Stimulated activated effector memory CD8-positive, alpha-beta T cell treated with anti-CD3 and anti-CD28 coated beads, Interleukin-12 subunit alpha, Interleukin-12 subunit beta, amount 100 ng/mL, for 72 hours (primary cell): ENCODE results near the gene SLPI.

Experiments
- ATAC-seq: fragments of 150-1000 bp; cut with Tn5 transposase; 2 replicates; pipeline ENCODE4 v1.10.0; 2021
- DNase-seq, 2 donors: peaks; one replicate each; pipeline ENCODE4 v3.0.0; 2021 to 2022; ENCODE audit warnings: low spot score in 2 of 2
- H3K27ac Mint-ChIP-seq: one replicate; pipeline ENCODE4 v1.8.0; 2022; ENCODE audit warnings: mild to moderate bottlenecking, mixed read lengths
- H3K36me3 Mint-ChIP-seq: one replicate; pipeline ENCODE4 v1.8.0; 2022; ENCODE audit warnings: mild to moderate bottlenecking, mixed read lengths
- H3K4me1 Mint-ChIP-seq: one replicate; pipeline ENCODE4 v1.8.0; 2022; ENCODE audit warnings: mixed read lengths
- H3K4me3 Mint-ChIP-seq: one replicate; pipeline ENCODE4 v1.8.0; 2022; ENCODE audit warnings: mild to moderate bottlenecking, mixed read lengths
- H3K9me3 Mint-ChIP-seq: one replicate; pipeline ENCODE4 v1.8.0; 2022; ENCODE audit warnings: mixed read lengths

The SLPI gene

GRCh38 chr20:45254383-45255262 lies at the start of gene SLPI:
SLPI (minus strand) TSS chr20:45254564; CDS start chr20:45254543, 21 bp downstream.
- no peaks in the 10 kb centered on the region for H3K36me3 Mint-ChIP-seq
- H3K4me3 Mint-ChIP-seq = no peak within 1 kb of the TSS
- DNase-seq (peak in 1 of 2 donors; percentile 57), ATAC-seq (peak; percentile 69)
- peaks cover 4% of the 10 kb centered on the region for H3K4me1 Mint-ChIP-seq
- no peak within 1 kb of the TSS for H3K27ac Mint-ChIP-seq
- no peaks in the 10 kb centered on the region for H3K9me3 Mint-ChIP-seq

- peak overlapping the region; percentile 0 for H3K4me3 Mint-ChIP-seq
- H3K27ac Mint-ChIP-seq = no peak overlapping the region
- H3K4me1 Mint-ChIP-seq = peaks cover 33% of the 10 kb centered on the region
- peak; percentile 78 for ATAC-seq
- peak in 1 of 2 donors; percentile 48 for DNase-seq
- no peaks in the 10 kb centered on the region for H3K36me3 Mint-ChIP-seq
- no peaks in the 10 kb centered on the region for H3K9me3 Mint-ChIP-seq
These were observed 49.5 kb upstream of the SLPI start for GRCh38 chr20:45303586-45304463.

GRCh38 chr20:45301824-45302271 lies 47.5 kb upstream of the SLPI start:
- DNase-seq = peak in 1 of 2 donors; percentile 48
- H3K36me3 Mint-ChIP-seq = no peaks in the 10 kb centered on the region
- peak overlapping the region; percentile 10 for H3K27ac Mint-ChIP-seq
- H3K4me1 Mint-ChIP-seq = peaks cover 33% of the 10 kb centered on the region
- ATAC-seq = peak; percentile 75
- peak overlapping the region; percentile 18 for H3K4me3 Mint-ChIP-seq
- H3K9me3 Mint-ChIP-seq = no peaks in the 10 kb centered on the region

GRCh38 chr20:45300961-45301360 lies 46.6 kb upstream of the SLPI start:
- peaks cover 33% of the 10 kb centered on the region for H3K4me1 Mint-ChIP-seq
- peak in 1 of 2 donors; percentile 64 for DNase-seq
- no peaks in the 10 kb centered on the region for H3K36me3 Mint-ChIP-seq
- no peaks in the 10 kb centered on the region for H3K9me3 Mint-ChIP-seq
- H3K4me3 Mint-ChIP-seq = no peak overlapping the region
- peak; percentile 70 for ATAC-seq
- H3K27ac Mint-ChIP-seq = no peak overlapping the region

- no peaks in the 10 kb centered on the region for H3K9me3 Mint-ChIP-seq
- DNase-seq (no peak), ATAC-seq (no peak)
- no peaks in the 10 kb centered on the region for H3K36me3 Mint-ChIP-seq
- peaks cover 33% of the 10 kb centered on the region for H3K4me1 Mint-ChIP-seq
- no peak overlapping the region for H3K4me3 Mint-ChIP-seq
- H3K27ac Mint-ChIP-seq = no peak overlapping the region
These were observed 45.4 kb upstream of the SLPI start for GRCh38 chr20:45299786-45300185.

- no peak for DNase-seq
- no peak for ATAC-seq
- no peak overlapping the region for H3K4me3 Mint-ChIP-seq
- H3K36me3 Mint-ChIP-seq = no peaks in the 10 kb centered on the region
- H3K27ac Mint-ChIP-seq = no peak overlapping the region
- H3K4me1 Mint-ChIP-seq = peaks cover 27% of the 10 kb centered on the region
- H3K9me3 Mint-ChIP-seq = no peaks in the 10 kb centered on the region
These were observed 43.6 kb upstream of the SLPI start for GRCh38 chr20:45297786-45298497.

GRCh38 chr20:45294659-45295058 lies 40.3 kb upstream of the SLPI start:
- DNase-seq (no peak), ATAC-seq (no peak)
- Mint-ChIP-seq H3K27ac (no peak overlapping the region), H3K4me1 (peaks cover 21% of the 10 kb centered on the region), H3K9me3 (no peaks in the 10 kb centered on the region), H3K36me3 (no peaks in the 10 kb centered on the region), H3K4me3 (no peak overlapping the region)

GRCh38 chr20:45294003-45294368 lies 39.6 kb upstream of the SLPI start:
- DNase-seq = no peak
- H3K36me3 Mint-ChIP-seq = no peaks in the 10 kb centered on the region
- H3K4me1 Mint-ChIP-seq = peaks cover 18% of the 10 kb centered on the region
- ATAC-seq = peak; percentile 2
- peak overlapping the region; percentile 43 for H3K27ac Mint-ChIP-seq
- H3K4me3 Mint-ChIP-seq = peak overlapping the region; percentile 72
- H3K9me3 Mint-ChIP-seq = no peaks in the 10 kb centered on the region

- peak overlapping the region; percentile 72 for H3K4me3 Mint-ChIP-seq
- peak overlapping the region; percentile 43 for H3K27ac Mint-ChIP-seq
- H3K4me1 Mint-ChIP-seq = peaks cover 18% of the 10 kb centered on the region
- H3K9me3 Mint-ChIP-seq = no peaks in the 10 kb centered on the region
- H3K36me3 Mint-ChIP-seq = no peaks in the 10 kb centered on the region
- peak; percentile 90 to 96 for DNase-seq
- ATAC-seq = peak; percentile 89
These were observed 39.0 kb upstream of the SLPI start for GRCh38 chr20:45293041-45294002.

- peak overlapping the region; percentile 72 for H3K4me3 Mint-ChIP-seq
- no peak for DNase-seq
- no peak for ATAC-seq
- peaks cover 18% of the 10 kb centered on the region for H3K4me1 Mint-ChIP-seq
- no peak overlapping the region for H3K27ac Mint-ChIP-seq
- H3K9me3 Mint-ChIP-seq = no peaks in the 10 kb centered on the region
- no peaks in the 10 kb centered on the region for H3K36me3 Mint-ChIP-seq
These were observed 38.0 kb upstream of the SLPI start for GRCh38 chr20:45292343-45292742.

GRCh38 chr20:45291526-45291925 lies 37.2 kb upstream of the SLPI start:
- H3K4me3 Mint-ChIP-seq = no peak overlapping the region
- no peaks in the 10 kb centered on the region for H3K36me3 Mint-ChIP-seq
- ATAC-seq (no peak), DNase-seq (no peak)
- no peak overlapping the region for H3K27ac Mint-ChIP-seq
- peaks cover 18% of the 10 kb centered on the region for H3K4me1 Mint-ChIP-seq
- H3K9me3 Mint-ChIP-seq = no peaks in the 10 kb centered on the region

- H3K9me3 Mint-ChIP-seq = no peaks in the 10 kb centered on the region
- H3K27ac Mint-ChIP-seq = no peak overlapping the region
These were observed 36.5 kb upstream of the SLPI start for GRCh38 chr20:45290677-45291355.

GRCh38 chr20:45289942-45290676 lies 35.7 kb upstream of the SLPI start:
- no peaks in the 10 kb centered on the region for H3K36me3 Mint-ChIP-seq
- ATAC-seq = no peak

More at GRCh38 chr20:45290677-45291355, 36.5 kb upstream of the SLPI start:
- H3K4me3 Mint-ChIP-seq = no peak overlapping the region
- DNase-seq (peak; percentile 56 to 85), ATAC-seq (peak; percentile 52)
- peaks cover 18% of the 10 kb centered on the region for H3K4me1 Mint-ChIP-seq
- H3K36me3 Mint-ChIP-seq = no peaks in the 10 kb centered on the region

More at GRCh38 chr20:45289942-45290676, 35.7 kb upstream of the SLPI start:
- peaks cover 18% of the 10 kb centered on the region for H3K4me1 Mint-ChIP-seq
- H3K27ac Mint-ChIP-seq = no peak overlapping the region
- DNase-seq = no peak
- H3K4me3 Mint-ChIP-seq = no peak overlapping the region
- H3K9me3 Mint-ChIP-seq = no peaks in the 10 kb centered on the region
